HepG2 (cell line): Measurements from ENCODE around the gene IFIH1.

Source experiments
- CTCF ChIP-seq: sonication (generic); formaldehyde crosslinking; IDR thresholded peaks from 2 replicates; pipeline ENCODE4 v1.5.0; 2020; ENCODE audit warnings: mild to moderate bottlenecking, missing genetic modification reagents, moderate library complexity
- PPARG ChIP-seq: conservative IDR thresholded peaks from 2 replicates; pipeline ENCODE4 v1.6.1; 2016; ENCODE audit warnings: missing biosample characterization, missing genetic modification reagents

- TF ChIP-seq CTCF (no peak), PPARG (no peak)
These were observed 60.3 kb downstream of the IFIH1 start for GRCh38 chr2:162258169-162258568.
